HCT116 (cell line): Measurements from ENCODE around the gene RAP1GAP2. TPM values are rescaled to one million over a fixed set of nuclear protein-coding genes. Genes with fewer than 3 reads are reported as not detected.
A peak's percentile ranks its signal among the peaks of the same experiment; 100 is the strongest.

Experiments
- ATAC-seq: fragments of 200-7000 bp; cut with Tn5 transposase; 2 replicates; pipeline ENCODE4 v1.9.1; 2020; ENCODE audit warnings: mild to moderate bottlenecking, moderate library complexity
- BruUV-seq: library from RNA; stranded (reverse); fragments of 400-500 nt; replicated peaks from 2 replicates; lab custom pipeline; 2021; lab: Mats Ljungman, UMichigan
- CTCF ChIA-PET: fragments of 300-600 bp; sonication (Branson Sonifier 250); formaldehyde crosslinking; loops from one replicate; lab custom pipeline; 2021; ENCODE audit warnings: antibody characterized with exemption; lab: Charles Lee
- POLR2A ChIA-PET: fragments of 300-600, 350-600 bp; sonication (Branson Sonifier 250); formaldehyde crosslinking; loops from one replicate; lab custom pipeline; 2021; ENCODE audit warnings: antibody characterized with exemption; lab: Charles Lee
- RAD21 ChIA-PET, 2 experiments: fragments of 300-600 bp; sonication (Branson Sonifier 250); formaldehyde crosslinking; loops; one replicate each; lab custom pipeline; 2023; ENCODE audit warnings: low total read pairs in 2 of 2; ENCODE audit not compliant: uncharacterized antibody in 2 of 2, unreplicated experiment in 2 of 2, low non-redundant PET in 1 of 2; lab: Charles Lee
- DNase-seq: peaks from one replicate; pipeline ENCODE4 v3.0.0-alpha.2; 2010; ENCODE audit warnings: low read depth, low spot score
- H2AFZ ChIP-seq: fragments of 200-600 bp; shearing (Covaris generic), sonication (generic); 2 replicates; pipeline ENCODE4 v1.6.1; 2017; ENCODE audit warnings: low read depth, mixed run types, mixed read lengths, antibody characterized with exemption, low read length; ENCODE audit not compliant: poor library complexity, severe bottlenecking
- H3K27ac ChIP-seq: 2 replicates; pipeline ENCODE4 v1.5.1; 2012; ENCODE audit warnings: low read depth, low read length
- H3K27me3 ChIP-seq: fragments of 200-600 bp; sonication (generic); 2 replicates; pipeline ENCODE4 v1.6.1; 2016; ENCODE audit warnings: mixed run types, low read length, mixed read lengths; ENCODE audit not compliant: insufficient read depth
- H3K36me3 ChIP-seq, 2 experiments: fragments of 200-500 bp in 1 of 2; fragments of 200-600 bp in 1 of 2; sonication (Bioruptor generic) in 1 of 2; sonication (generic) in 1 of 2; 2 replicates each; pipeline versions ENCODE4 v1.5.1 to v1.6.1; 2014 to 2016; ENCODE audit warnings: low read length in 2 of 2, inconsistent platforms in 1 of 2, mixed read lengths in 1 of 2, mixed run types in 1 of 2; ENCODE audit not compliant: insufficient read depth in 2 of 2, control insufficient read depth in 1 of 2
- H3K4me1 ChIP-seq, 2 experiments: fragments of 200-600 bp in 1 of 2; sonication (generic) in 1 of 2; 2 replicates each; pipeline versions ENCODE4 v1.5.1 to v1.6.1; 2012 to 2017; ENCODE audit warnings: low read length in 2 of 2, inconsistent platforms in 1 of 2, mild to moderate bottlenecking in 1 of 2, mixed read lengths in 1 of 2, mixed run types in 1 of 2, moderate library complexity in 1 of 2; ENCODE audit not compliant: insufficient read depth in 2 of 2, control insufficient read depth in 1 of 2
- H3K4me2 ChIP-seq: fragments of 200-600 bp; sonication (generic); 2 replicates; pipeline ENCODE4 v1.6.1; 2017; ENCODE audit warnings: mixed run types, low read length, mixed read lengths
- H3K4me3 ChIP-seq, 2 experiments: fragments of 200-600 bp in 1 of 2; sonication (generic) in 1 of 2; replicated peaks in 1 of 2; 2 replicates each; pipeline ENCODE4 v1.5.1; 2011 to 2016; ENCODE audit warnings: low read length in 2 of 2, control low read depth in 1 of 2, low read depth in 1 of 2, mild to moderate bottlenecking in 1 of 2, mixed read lengths in 1 of 2, mixed run types in 1 of 2
- H3K79me2 ChIP-seq: fragments of 200-600 bp; sonication (generic); 2 replicates; pipeline ENCODE4 v1.6.1; 2017; ENCODE audit warnings: mild to moderate bottlenecking, mixed run types, low read length, moderate library complexity, mixed read lengths; ENCODE audit not compliant: insufficient read depth
- H3K9ac ChIP-seq: fragments of 200-600 bp; sonication (generic); 2 replicates; pipeline ENCODE4 v1.6.1; 2016; ENCODE audit warnings: low read length, mixed read lengths
- H3K9me2 ChIP-seq: fragments of 200-600 bp; sonication (generic), shearing (Covaris generic); 2 replicates; pipeline ENCODE4 v1.6.1; 2017; ENCODE audit warnings: mixed run types, mild to moderate bottlenecking, moderate library complexity; ENCODE audit not compliant: insufficient read depth
- H3K9me3 ChIP-seq, 2 experiments: fragments of 200-500 bp in 1 of 2; fragments of 200-600 bp in 1 of 2; sonication (Bioruptor generic) in 1 of 2; sonication (generic) in 1 of 2; 2 replicates each; pipeline ENCODE4 v1.6.1; 2014 to 2017; ENCODE audit warnings: low read length in 2 of 2, mixed read lengths in 2 of 2, inconsistent platforms in 1 of 2, low read depth in 1 of 2, mild to moderate bottlenecking in 1 of 2, mixed run types in 1 of 2, moderate library complexity in 1 of 2; ENCODE audit not compliant: control insufficient read depth in 1 of 2, insufficient read depth in 1 of 2
- H4K20me1 ChIP-seq: fragments of 200-600 bp; sonication (generic), shearing (Covaris generic); 2 replicates; pipeline ENCODE4 v1.6.1; 2017; ENCODE audit warnings: mixed run types, mild to moderate bottlenecking, moderate library complexity; ENCODE audit not compliant: insufficient read depth
- CEBPB ChIP-seq: IDR thresholded peaks from 2 replicates; pipeline ENCODE4 v1.6.1; 2012; ENCODE audit warnings: low read depth
- EGR1 ChIP-seq: IDR thresholded peaks from 2 replicates; pipeline ENCODE4 v1.6.1; 2012; ENCODE audit warnings: low read depth
- EZH2 ChIP-seq: fragments of 200-600 bp; sonication (generic); IDR thresholded peaks from 2 replicates; pipeline ENCODE4 v1.6.1; 2017; ENCODE audit warnings: antibody characterized with exemption, mixed run types
- JUND ChIP-seq: IDR thresholded peaks from 2 replicates; pipeline ENCODE4 v1.6.1; 2012
- POLR2A ChIP-seq: IDR thresholded peaks from 2 replicates; pipeline ENCODE4 v1.7.0; 2011; ENCODE audit warnings: borderline replicate concordance; ENCODE audit not compliant: insufficient read depth, insufficient read length; ENCODE audit errors: extremely low read depth
- POLR2AphosphoS5 ChIP-seq: IDR thresholded peaks from 2 replicates; pipeline ENCODE4 v1.6.1; 2011; ENCODE audit warnings: mild to moderate bottlenecking, low read depth, low read length, moderate library complexity
- RAD21 ChIP-seq: IDR thresholded peaks from 2 replicates; pipeline ENCODE4 v1.6.1; 2012; ENCODE audit warnings: low read depth, mild to moderate bottlenecking
- SIN3A ChIP-seq: IDR thresholded peaks from 2 replicates; pipeline ENCODE4 v1.6.1; 2012; ENCODE audit warnings: low read depth
- intact Hi-C: fragments of 100-400 bp; cut with micrococcal nuclease; formaldehyde crosslinking; loops from 2 replicates; pipeline ENCODE4 v1.10.0; 2022
- total RNA-seq: library from RNA; stranded (reverse); gene quantifications from one replicate; pipeline ENCODE4 v1.2.1, GENCODE V29; 2021; ENCODE audit not compliant: unreplicated experiment
- TF ChIP-seq, protein P1 (sequence below): IDR thresholded peaks from 2 replicates; pipeline ENCODE4 v1.6.1; 2012; ENCODE audit warnings: low read depth

RAP1GAP2 gene
- total RNA-seq, 1 experiment from 2014 or later, result 54.6 TPM

DNA sequence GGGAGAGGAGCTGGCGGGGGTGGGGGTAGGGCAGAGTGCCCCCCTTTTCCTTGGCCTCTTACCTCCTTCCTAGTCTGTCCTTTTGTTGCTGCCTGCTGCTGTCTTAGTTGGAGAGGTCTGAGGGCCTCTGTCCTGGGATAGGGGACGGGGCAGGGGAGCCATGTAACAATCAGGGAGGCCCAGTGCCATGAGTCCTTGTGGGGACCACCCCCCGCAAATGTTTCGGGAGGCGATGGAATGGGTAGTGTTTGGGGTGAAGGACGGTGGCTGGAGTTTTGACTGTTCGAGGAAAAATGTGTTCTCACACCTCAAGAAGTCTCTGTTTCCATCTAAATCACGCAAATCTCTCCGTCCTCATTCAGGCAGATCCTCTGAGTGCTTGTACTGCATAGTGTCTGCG lies 168.1 kb downstream of the RAP1GAP2 start:
- H3K9me3 ChIP-seq, result no peaks in the 10 kb centered on the region
- DNase-seq (no peak), ATAC-seq (no peak)
- no peak overlapping the region for H2AFZ ChIP-seq
- H3K9me2 ChIP-seq, result no peaks in the 10 kb centered on the region
- no TSS peak for BruUV-seq
- H3K9ac ChIP-seq, result no peak overlapping the region
- H3K4me3 ChIP-seq, result no peak overlapping the region
- TF ChIP-seq SIN3A, result no peak
- no peak for TF ChIP-seq EZH2
- no peak for TF ChIP-seq JUND
- H3K4me1 ChIP-seq, result peaks cover 35 to 45% of the 10 kb centered on the region in 2 experiments
- no peaks in the 10 kb centered on the region for H3K36me3 ChIP-seq
- intact Hi-C loops, result no loop called here
- no peaks in the 10 kb centered on the region for H3K79me2 ChIP-seq
- ChIA-PET RAD21 (no interaction called here), CTCF (no interaction called here), POLR2A (no interaction called here)
- H3K4me2 ChIP-seq, result no peak overlapping the region
- no peak overlapping the region for H3K27ac ChIP-seq
- H4K20me1 ChIP-seq, result no peaks in the 10 kb centered on the region
- H3K27me3 ChIP-seq, result no peaks in the 10 kb centered on the region

DNA sequence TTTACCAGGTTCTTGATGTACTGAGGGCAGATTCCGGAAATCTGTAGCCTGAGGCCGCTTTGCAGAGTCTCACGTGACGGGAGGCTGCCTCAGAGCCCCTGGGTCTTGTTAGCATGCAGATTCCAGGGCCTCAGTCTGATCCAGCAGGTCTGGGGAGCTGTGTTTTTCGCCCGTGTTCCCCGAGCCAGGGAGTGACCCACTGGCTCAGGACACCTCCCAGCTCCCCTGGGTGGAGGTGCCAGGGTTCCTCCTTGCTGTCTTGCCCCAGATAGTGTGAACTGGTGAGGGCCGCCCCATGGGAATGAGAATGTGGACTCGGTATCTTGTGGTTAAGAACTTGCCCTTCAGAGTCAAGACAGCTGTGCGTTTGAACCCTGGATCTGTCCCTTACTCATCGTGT lies 168.6 kb downstream of the RAP1GAP2 start:
- no peaks in the 10 kb centered on the region for H3K9me2 ChIP-seq
- H3K36me3 ChIP-seq, result no peaks in the 10 kb centered on the region
- no peak overlapping the region for H3K4me3 ChIP-seq
- no peak for TF ChIP-seq POLR2A
- TF ChIP-seq, protein P1, sequence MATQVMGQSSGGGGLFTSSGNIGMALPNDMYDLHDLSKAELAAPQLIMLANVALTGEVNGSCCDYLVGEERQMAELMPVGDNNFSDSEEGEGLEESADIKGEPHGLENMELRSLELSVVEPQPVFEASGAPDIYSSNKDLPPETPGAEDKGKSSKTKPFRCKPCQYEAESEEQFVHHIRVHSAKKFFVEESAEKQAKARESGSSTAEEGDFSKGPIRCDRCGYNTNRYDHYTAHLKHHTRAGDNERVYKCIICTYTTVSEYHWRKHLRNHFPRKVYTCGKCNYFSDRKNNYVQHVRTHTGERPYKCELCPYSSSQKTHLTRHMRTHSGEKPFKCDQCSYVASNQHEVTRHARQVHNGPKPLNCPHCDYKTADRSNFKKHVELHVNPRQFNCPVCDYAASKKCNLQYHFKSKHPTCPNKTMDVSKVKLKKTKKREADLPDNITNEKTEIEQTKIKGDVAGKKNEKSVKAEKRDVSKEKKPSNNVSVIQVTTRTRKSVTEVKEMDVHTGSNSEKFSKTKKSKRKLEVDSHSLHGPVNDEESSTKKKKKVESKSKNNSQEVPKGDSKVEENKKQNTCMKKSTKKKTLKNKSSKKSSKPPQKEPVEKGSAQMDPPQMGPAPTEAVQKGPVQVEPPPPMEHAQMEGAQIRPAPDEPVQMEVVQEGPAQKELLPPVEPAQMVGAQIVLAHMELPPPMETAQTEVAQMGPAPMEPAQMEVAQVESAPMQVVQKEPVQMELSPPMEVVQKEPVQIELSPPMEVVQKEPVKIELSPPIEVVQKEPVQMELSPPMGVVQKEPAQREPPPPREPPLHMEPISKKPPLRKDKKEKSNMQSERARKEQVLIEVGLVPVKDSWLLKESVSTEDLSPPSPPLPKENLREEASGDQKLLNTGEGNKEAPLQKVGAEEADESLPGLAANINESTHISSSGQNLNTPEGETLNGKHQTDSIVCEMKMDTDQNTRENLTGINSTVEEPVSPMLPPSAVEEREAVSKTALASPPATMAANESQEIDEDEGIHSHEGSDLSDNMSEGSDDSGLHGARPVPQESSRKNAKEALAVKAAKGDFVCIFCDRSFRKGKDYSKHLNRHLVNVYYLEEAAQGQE, result no peak
- no peak for TF ChIP-seq RAD21
- no peak for TF ChIP-seq CEBPB
- no peak for TF ChIP-seq POLR2AphosphoS5
- TF ChIP-seq EZH2, result no peak
- no peak for TF ChIP-seq EGR1
- H4K20me1 ChIP-seq, result no peaks in the 10 kb centered on the region
- peaks cover 31 to 40% of the 10 kb centered on the region in 2 experiments for H3K4me1 ChIP-seq
- ChIA-PET CTCF (no interaction called here), RAD21 (no interaction called here), POLR2A (no interaction called here)
- H3K79me2 ChIP-seq, result no peaks in the 10 kb centered on the region
- no peak overlapping the region for H2AFZ ChIP-seq
- H3K27ac ChIP-seq, result no peak overlapping the region
- BruUV-seq, result no TSS peak
- H3K27me3 ChIP-seq, result no peaks in the 10 kb centered on the region
- ATAC-seq, result no peak
- H3K9ac ChIP-seq, result peak overlapping the region; percentile 44; the same call in 1 of the 2 replicates
- intact Hi-C loops, result no loop called here
- DNase-seq, result no peak
- H3K9me3 ChIP-seq, result no peaks in the 10 kb centered on the region
- peak overlapping the region; percentile 76 for H3K4me2 ChIP-seq
